HepG2 (cell line): Measurements from ENCODE around the gene TNS4. TPM values are rescaled to one million over a fixed set of nuclear protein-coding genes. Genes with fewer than 3 reads are reported as not detected.

ENCODE experiments used
- ATAC-seq: fragments of 200-7000 bp; cut with Tn5 transposase; 3 replicates; pipeline ENCODE4 v1.9.1; 2020; ENCODE audit warnings: mild to moderate bottlenecking, moderate library complexity
- BruUV-seq: library from RNA; stranded (reverse); fragments of 400-500 nt; replicated peaks from 2 replicates; lab custom pipeline; 2021; lab: Mats Ljungman, UMichigan
- CTCF ChIA-PET: fragments of 300-600 bp; formaldehyde crosslinking; extraction: SDS; loops from one replicate; lab custom pipeline; 2021; ENCODE audit warnings: low total read pairs, inconsistent platforms, low intra/inter-chr PET ratio; lab: Yijun Ruan, JAX
- POLR2A ChIA-PET: fragments of 350-600 bp; sonication (Branson Sonifier 250); formaldehyde crosslinking; loops from one replicate; lab custom pipeline; 2020; ENCODE audit warnings: antibody characterized with exemption, inconsistent platforms; lab: Yijun Ruan, JAX
- DNase-seq: peaks from one replicate; pipeline ENCODE4 v3.0.0-alpha.2; 2015; ENCODE audit warnings: low spot score
- FAIRE-seq: peaks from 3 replicates; lab custom pipeline; 2011; peaks lifted over from hg19 to GRCh38; lab: Jason Lieb, UNC
- H2AFZ ChIP-seq: one replicate; pipeline ENCODE4 v1.6.1; 2011; ENCODE audit warnings: low read length, inconsistent platforms
- H3K27ac ChIP-seq: fragments of 300-600 bp; 3 replicates; pipeline ENCODE4 v1.8.0; 2011; ENCODE audit warnings: mixed run types, mild to moderate bottlenecking, mixed read lengths, low read length, inconsistent platforms; ENCODE audit not compliant: insufficient read depth; ENCODE audit errors: extremely low read length
- H3K27me3 ChIP-seq, 2 experiments: fragments of 200-600 bp in 1 of 2; 2 replicates in 1 of 2; 3 replicates in 1 of 2; pipeline versions ENCODE4 v1.6.0 to v1.8.0; 2011; ENCODE audit warnings: low read length in 2 of 2, mild to moderate bottlenecking in 2 of 2, moderate library complexity in 2 of 2, inconsistent platforms in 1 of 2; ENCODE audit not compliant: insufficient read depth in 2 of 2, control insufficient read depth in 1 of 2
- H3K36me3 ChIP-seq, 2 experiments: fragments of 200-600 bp in 1 of 2; replicated peaks in 1 of 2; 2 replicates in 1 of 2; 3 replicates in 1 of 2; pipeline versions ENCODE4 v1.5.1 to v1.8.0; 2011; ENCODE audit warnings: low read length in 2 of 2, inconsistent platforms in 1 of 2; ENCODE audit not compliant: insufficient read depth in 2 of 2, control insufficient read depth in 1 of 2
- H3K4me1 ChIP-seq: 2 replicates; pipeline ENCODE4 v1.5.1; 2012; ENCODE audit warnings: low read length, inconsistent platforms; ENCODE audit not compliant: insufficient read depth
- H3K4me2 ChIP-seq: 2 replicates; pipeline ENCODE4 v1.6.0; 2011; ENCODE audit warnings: low read depth, low read length, inconsistent platforms
- H3K4me3 ChIP-seq, 3 experiments: fragments of 200-600 bp in 1 of 3; sonication (generic), shearing (Covaris generic) in 1 of 3; replicated peaks in 1 of 3; 2 replicates each; pipeline ENCODE4 v1.5.1; 2011 to 2016; ENCODE audit warnings: low read length in 3 of 3, inconsistent platforms in 2 of 3, low read depth in 2 of 3, mild to moderate bottlenecking in 2 of 3, control low read depth in 1 of 3, mixed read lengths in 1 of 3; ENCODE audit not compliant: insufficient read depth in 1 of 3
- H3K79me2 ChIP-seq: one replicate; pipeline ENCODE4 v1.6.1; 2011; ENCODE audit warnings: low read length, inconsistent platforms; ENCODE audit not compliant: insufficient read depth
- H3K9ac ChIP-seq: 2 replicates; pipeline ENCODE4 v1.6.0; 2011; ENCODE audit warnings: mild to moderate bottlenecking, low read depth, low read length, inconsistent platforms; ENCODE audit not compliant: insufficient read depth
- H3K9me3 ChIP-seq: 2 replicates; pipeline ENCODE4 v1.5.1; 2012; ENCODE audit warnings: mild to moderate bottlenecking, low read length
- H4K20me1 ChIP-seq: 2 replicates; pipeline ENCODE4 v1.6.0; 2011; ENCODE audit warnings: inconsistent platforms, mild to moderate bottlenecking, low read length, moderate library complexity; ENCODE audit not compliant: insufficient read depth
- GABPA ChIP-seq, 2 experiments: IDR thresholded peaks; 2 replicates each; pipeline ENCODE4 v1.6.1; 2011 to 2016; ENCODE audit warnings: low read depth in 2 of 2, low read length in 1 of 2, missing biosample characterization in 1 of 2, missing genetic modification characterization in 1 of 2
- PAF1 ChIP-seq: IDR thresholded peaks from 2 replicates; pipeline ENCODE4 v1.6.1; 2016; ENCODE audit warnings: missing genetic modification reagents, missing compliant biosample characterization
- SMAD1 ChIP-seq: sonication (generic); formaldehyde crosslinking; IDR thresholded peaks from 2 replicates; pipeline ENCODE4 v1.4.0; 2020; ENCODE audit warnings: missing genetic modification reagents, low read depth, mild to moderate bottlenecking, borderline replicate concordance
- SPEN ChIP-seq: sonication (generic); formaldehyde crosslinking; IDR thresholded peaks from 2 replicates; pipeline ENCODE4 v1.5.1; 2020; ENCODE audit warnings: low read depth, mild to moderate bottlenecking, missing genetic modification reagents
- TCF12 ChIP-seq, 2 experiments: fragments of 450-650 bp in 1 of 2; sonication (generic) in 1 of 2; formaldehyde crosslinking in 1 of 2; IDR thresholded peaks; 2 replicates each; pipeline versions ENCODE4 v1.6.1 to v1.8.0; 2017 to 2022; ENCODE audit warnings: antibody characterized with exemption in 1 of 2, mild to moderate bottlenecking in 1 of 2, missing genetic modification reagents in 1 of 2, moderate library complexity in 1 of 2
- ZKSCAN5 ChIP-seq: sonication (generic); formaldehyde crosslinking; IDR thresholded peaks from 2 replicates; pipeline ENCODE4 v1.5.1; 2020; ENCODE audit warnings: mild to moderate bottlenecking, missing genetic modification reagents
- ZNF543 ChIP-seq: sonication (generic); formaldehyde crosslinking; IDR thresholded peaks from 2 replicates; pipeline ENCODE4 v1.4.0; 2020; ENCODE audit warnings: mild to moderate bottlenecking, missing genetic modification reagents
- ZNF839 ChIP-seq: sonication (generic); formaldehyde crosslinking; IDR thresholded peaks from 2 replicates; pipeline ENCODE4 v1.4.0; 2020; ENCODE audit warnings: missing genetic modification reagents, mild to moderate bottlenecking, borderline replicate concordance
- WGBS: methylation state at CpG from one replicate; pipeline ENCODE4 v1.1.6; 2017; ENCODE audit warnings: low lambda C conversion rate; 5-methylcytosine and 5-hydroxymethylcytosine counted together
- in situ Hi-C: cut with HindIII; loops from 2 replicates; pipeline ENCODE4 v1.10.0; 2017; ENCODE audit warnings: low pct_unique_long_range_greater_than_20kb; ENCODE audit not compliant: extremely low pct_ligation_motif_present
- intact Hi-C: fragments of 100-400 bp; cut with micrococcal nuclease; formaldehyde crosslinking; loops from one replicate; pipeline ENCODE4 v1.10.0; 2022; ENCODE audit not compliant: unreplicated experiment
- polyA plus RNA-seq, 8 experiments: library from polyadenylated mRNA; depleted of rRNA in 3 of 8; stranded (reverse) in 7 of 8; unstranded in 1 of 8; fragments of >200 nt; fragmentation: Illumina TruSeq in 4 of 8; extraction: Trizol in 4 of 8; gene quantifications; 2 replicates each; pipeline versions ENCODE4 v1.2.1 to v1.2.3, GENCODE V29; 2011 to 2016; ENCODE audit warnings: low read depth in 4 of 8, missing spikeins in 1 of 8, mixed read lengths in 1 of 8; ENCODE audit not compliant: insufficient read depth in 1 of 8
- total RNA-seq, 5 experiments: library from RNA; depleted of rRNA; stranded (reverse); fragments of >200 nt; fragmentation: Illumina TruSeq; extraction: Trizol; gene quantifications; 2 replicates each; pipeline ENCODE4 v1.2.3, GENCODE V29; 2016; ENCODE audit warnings: low read depth in 1 of 5
- TF ChIP-seq, protein P1 (sequence below): sonication (generic); formaldehyde crosslinking; IDR thresholded peaks from 2 replicates; pipeline ENCODE4 v1.4.0; 2020; ENCODE audit warnings: mild to moderate bottlenecking, missing genetic modification reagents
- TF ChIP-seq, protein P2 (sequence below): sonication (generic); formaldehyde crosslinking; IDR thresholded peaks from 2 replicates; pipeline ENCODE4 v1.8.1; 2023; ENCODE audit warnings: mild to moderate bottlenecking, missing genetic modification reagents
- TF ChIP-seq, protein P3 (sequence below): sonication (generic); formaldehyde crosslinking; IDR thresholded peaks from 2 replicates; pipeline ENCODE4 v1.9.0; 2021; ENCODE audit warnings: missing genetic modification reagents, borderline replicate concordance
- TF ChIP-seq, protein P4 (sequence below): sonication (generic); formaldehyde crosslinking; IDR thresholded peaks from 2 replicates; pipeline ENCODE4 v1.4.0; 2020; ENCODE audit warnings: low read depth, missing genetic modification reagents

TNS4 gene
- total and polyA plus RNA-seq, 2 of the 13 experiments (the other 11 are each of a cell fraction or from before 2014, with no cell fraction given): 0.58 to 2.1 TPM

DNA sequence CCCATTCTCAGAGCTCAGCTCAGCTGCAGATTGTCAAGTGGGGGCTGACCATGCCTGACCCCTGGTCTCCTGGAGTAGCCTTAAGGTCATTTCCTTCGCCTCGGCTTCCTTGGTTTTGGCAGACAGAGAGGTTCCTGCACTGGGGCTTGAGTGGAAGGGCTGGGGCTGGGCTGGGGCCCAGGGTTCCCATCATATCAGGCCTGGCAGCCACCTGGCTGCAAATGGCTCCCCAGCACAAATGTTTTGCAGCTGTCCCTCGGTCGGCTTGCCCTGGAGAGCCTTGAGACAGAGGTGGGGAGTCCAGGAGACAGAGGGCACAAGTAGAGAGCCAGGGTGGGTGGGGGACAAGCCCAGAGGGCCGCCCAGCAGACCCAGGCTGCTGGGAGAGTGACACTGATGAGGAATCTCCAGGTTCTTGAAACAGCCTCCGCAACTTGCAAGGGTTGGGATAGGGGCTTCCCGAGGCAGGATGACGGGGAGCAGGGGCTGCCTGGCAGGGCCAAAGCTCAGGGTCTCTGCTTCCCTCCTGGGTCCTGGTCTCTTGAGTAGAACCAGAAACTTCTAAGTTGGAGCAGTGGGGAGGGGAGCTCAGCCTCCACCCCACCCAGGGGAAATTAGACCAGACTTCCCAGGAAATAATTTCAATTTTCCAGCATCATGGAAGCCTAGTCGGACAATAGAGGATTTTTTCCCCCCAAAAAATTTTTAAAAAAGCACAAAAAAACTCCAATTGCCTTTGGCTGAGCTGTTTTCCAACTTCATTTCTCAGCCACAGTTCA, 38.9 kb downstream of the TNS4 start (continued):
- TF ChIP-seq, protein P1, sequence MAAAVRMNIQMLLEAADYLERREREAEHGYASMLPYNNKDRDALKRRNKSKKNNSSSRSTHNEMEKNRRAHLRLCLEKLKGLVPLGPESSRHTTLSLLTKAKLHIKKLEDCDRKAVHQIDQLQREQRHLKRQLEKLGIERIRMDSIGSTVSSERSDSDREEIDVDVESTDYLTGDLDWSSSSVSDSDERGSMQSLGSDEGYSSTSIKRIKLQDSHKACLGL: 0 out of 2 replicates have a peak, but pooled peaks have one; percentile 47
- TF ChIP-seq, protein P2, sequence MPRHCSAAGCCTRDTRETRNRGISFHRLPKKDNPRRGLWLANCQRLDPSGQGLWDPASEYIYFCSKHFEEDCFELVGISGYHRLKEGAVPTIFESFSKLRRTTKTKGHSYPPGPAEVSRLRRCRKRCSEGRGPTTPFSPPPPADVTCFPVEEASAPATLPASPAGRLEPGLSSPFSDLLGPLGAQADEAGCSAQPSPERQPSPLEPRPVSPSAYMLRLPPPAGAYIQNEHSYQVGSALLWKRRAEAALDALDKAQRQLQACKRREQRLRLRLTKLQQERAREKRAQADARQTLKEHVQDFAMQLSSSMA (CRISPR knock-in tag): 0 out of 2 replicates have a peak, but pooled peaks have one; percentile 17
- TF ChIP-seq TCF12 (IDR thresholded peaks at IDR 0.05) (no peak), TCF12 (CRISPR knock-in tag; IDR thresholded peaks at IDR 0.05) (peak; percentile 62; the same call in 1 of the 2 replicates)
- TF ChIP-seq, all 625 proteins: peak for 8

DNA sequence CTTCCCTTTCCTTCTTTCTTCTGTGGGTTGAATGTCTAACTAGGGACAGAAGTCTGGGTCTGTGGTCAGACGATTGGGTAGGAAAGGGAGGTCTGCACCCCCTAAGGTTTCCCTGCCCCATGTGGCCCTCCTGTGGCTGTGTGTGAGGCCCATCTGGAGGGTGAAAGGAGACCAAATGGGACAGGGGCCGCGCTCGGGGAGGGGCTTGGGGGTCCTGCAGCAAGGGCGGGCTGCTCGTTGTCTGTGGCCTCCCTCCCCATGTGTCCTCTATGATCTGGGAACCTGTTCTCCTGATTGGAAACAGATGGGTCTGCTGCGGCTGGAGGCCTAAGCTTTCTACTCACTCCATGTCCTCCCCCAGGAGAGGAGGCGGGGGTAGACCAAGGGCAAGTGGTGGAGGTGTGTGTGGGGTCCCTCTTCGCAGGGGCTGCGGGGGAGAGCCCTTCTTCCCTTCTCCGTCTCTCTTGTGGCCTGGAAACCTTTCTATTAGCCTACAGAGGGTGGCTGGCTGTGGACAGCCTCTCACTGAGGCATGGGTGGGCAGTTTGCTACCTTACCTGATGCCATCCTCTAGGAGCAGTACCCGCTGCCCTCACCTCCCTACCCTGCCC, 39.6 kb downstream of the TNS4 start:
- Histone ChIP-seq H3K79me2 (no peaks in the 10 kb centered on the region), H3K9ac (no peak overlapping the region), H3K4me3 (no peak overlapping the region), H2AFZ (no peak overlapping the region), H3K27ac (no peak overlapping the region), H4K20me1 (no peaks in the 10 kb centered on the region), H3K36me3 (peaks cover 0 to 2% of the 10 kb centered on the region in 2 experiments; a peak in 1 of 5 replicates), H3K27me3 (peaks cover 3 to 25% of the 10 kb centered on the region in 2 experiments), H3K4me1 (peaks cover 52% of the 10 kb centered on the region), H3K9me3 (no peaks in the 10 kb centered on the region), H3K4me2 (no peak overlapping the region)
- FAIRE-seq (no peak), DNase-seq (no peak), ATAC-seq (no peak)
- CTCF ChIA-PET: no interaction called here
- intact Hi-C loops: loop anchor here (2.0 kb wide), 1 partner anchor 19 kb away; the partner anchor contains the start of gene IGFBP4
- POLR2A ChIA-PET: no interaction called here
- in situ Hi-C loops: no loop called here
- 69% methylated on average over 9 of the region's 12 CpGs for WGBS
- BruUV-seq: no TSS peak
- TF ChIP-seq, protein P3, sequence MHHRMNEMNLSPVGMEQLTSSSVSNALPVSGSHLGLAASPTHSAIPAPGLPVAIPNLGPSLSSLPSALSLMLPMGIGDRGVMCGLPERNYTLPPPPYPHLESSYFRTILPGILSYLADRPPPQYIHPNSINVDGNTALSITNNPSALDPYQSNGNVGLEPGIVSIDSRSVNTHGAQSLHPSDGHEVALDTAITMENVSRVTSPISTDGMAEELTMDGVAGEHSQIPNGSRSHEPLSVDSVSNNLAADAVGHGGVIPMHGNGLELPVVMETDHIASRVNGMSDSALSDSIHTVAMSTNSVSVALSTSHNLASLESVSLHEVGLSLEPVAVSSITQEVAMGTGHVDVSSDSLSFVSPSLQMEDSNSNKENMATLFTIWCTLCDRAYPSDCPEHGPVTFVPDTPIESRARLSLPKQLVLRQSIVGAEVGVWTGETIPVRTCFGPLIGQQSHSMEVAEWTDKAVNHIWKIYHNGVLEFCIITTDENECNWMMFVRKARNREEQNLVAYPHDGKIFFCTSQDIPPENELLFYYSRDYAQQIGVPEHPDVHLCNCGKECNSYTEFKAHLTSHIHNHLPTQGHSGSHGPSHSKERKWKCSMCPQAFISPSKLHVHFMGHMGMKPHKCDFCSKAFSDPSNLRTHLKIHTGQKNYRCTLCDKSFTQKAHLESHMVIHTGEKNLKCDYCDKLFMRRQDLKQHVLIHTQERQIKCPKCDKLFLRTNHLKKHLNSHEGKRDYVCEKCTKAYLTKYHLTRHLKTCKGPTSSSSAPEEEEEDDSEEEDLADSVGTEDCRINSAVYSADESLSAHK (CRISPR knock-in tag): no peak
- 0 out of 2 replicates have a peak, but pooled peaks have one; percentile 44 for TF ChIP-seq ZNF839 (CRISPR knock-in tag)
- no peak for TF ChIP-seq GABPA (IDR thresholded peaks at IDR 0.05; ENCODE audit: low read depth, low read length)
- no peak for TF ChIP-seq GABPA (CRISPR knock-in tag; IDR thresholded peaks at IDR 0.05; ENCODE audit: low read depth)
- no peak for TF ChIP-seq ZKSCAN5 (CRISPR knock-in tag)
- TF ChIP-seq SPEN (CRISPR knock-in tag): 0 out of 2 replicates have a peak, but pooled peaks have one; percentile 30
- no peak for TF ChIP-seq ZNF543 (CRISPR knock-in tag)
- TF ChIP-seq, protein P4, sequence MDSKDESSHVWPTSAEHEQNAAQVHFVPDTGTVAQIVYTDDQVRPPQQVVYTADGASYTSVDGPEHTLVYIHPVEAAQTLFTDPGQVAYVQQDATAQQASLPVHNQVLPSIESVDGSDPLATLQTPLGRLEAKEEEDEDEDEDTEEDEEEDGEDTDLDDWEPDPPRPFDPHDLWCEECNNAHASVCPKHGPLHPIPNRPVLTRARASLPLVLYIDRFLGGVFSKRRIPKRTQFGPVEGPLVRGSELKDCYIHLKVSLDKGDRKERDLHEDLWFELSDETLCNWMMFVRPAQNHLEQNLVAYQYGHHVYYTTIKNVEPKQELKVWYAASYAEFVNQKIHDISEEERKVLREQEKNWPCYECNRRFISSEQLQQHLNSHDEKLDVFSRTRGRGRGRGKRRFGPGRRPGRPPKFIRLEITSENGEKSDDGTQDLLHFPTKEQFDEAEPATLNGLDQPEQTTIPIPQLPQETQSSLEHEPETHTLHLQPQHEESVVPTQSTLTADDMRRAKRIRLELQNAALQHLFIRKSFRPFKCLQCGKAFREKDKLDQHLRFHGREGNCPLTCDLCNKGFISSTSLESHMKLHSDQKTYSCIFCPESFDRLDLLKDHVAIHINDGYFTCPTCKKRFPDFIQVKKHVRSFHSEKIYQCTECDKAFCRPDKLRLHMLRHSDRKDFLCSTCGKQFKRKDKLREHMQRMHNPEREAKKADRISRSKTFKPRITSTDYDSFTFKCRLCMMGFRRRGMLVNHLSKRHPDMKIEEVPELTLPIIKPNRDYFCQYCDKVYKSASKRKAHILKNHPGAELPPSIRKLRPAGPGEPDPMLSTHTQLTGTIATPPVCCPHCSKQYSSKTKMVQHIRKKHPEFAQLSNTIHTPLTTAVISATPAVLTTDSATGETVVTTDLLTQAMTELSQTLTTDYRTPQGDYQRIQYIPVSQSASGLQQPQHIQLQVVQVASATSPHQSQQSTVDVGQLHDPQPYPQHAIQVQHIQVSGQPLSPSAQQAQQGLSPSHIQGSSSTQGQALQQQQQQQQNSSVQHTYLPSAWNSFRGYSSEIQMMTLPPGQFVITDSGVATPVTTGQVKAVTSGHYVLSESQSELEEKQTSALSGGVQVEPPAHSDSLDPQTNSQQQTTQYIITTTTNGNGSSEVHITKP (CRISPR knock-in tag): no peak
- TF ChIP-seq PAF1 (CRISPR knock-in tag): no peak
- TF ChIP-seq SMAD1 (CRISPR knock-in tag): 0 out of 2 replicates have a peak, but pooled peaks have one; percentile 47
